ENCODE measurements around the gene MBOAT1. TPM values are rescaled to one million over a fixed set of nuclear protein-coding genes. Genes with fewer than 3 reads are reported as not detected.

The MBOAT1 gene
- total RNA-seq, 2 experiments from 2014 or later, result 10.8 to 11.6 TPM

DNA sequence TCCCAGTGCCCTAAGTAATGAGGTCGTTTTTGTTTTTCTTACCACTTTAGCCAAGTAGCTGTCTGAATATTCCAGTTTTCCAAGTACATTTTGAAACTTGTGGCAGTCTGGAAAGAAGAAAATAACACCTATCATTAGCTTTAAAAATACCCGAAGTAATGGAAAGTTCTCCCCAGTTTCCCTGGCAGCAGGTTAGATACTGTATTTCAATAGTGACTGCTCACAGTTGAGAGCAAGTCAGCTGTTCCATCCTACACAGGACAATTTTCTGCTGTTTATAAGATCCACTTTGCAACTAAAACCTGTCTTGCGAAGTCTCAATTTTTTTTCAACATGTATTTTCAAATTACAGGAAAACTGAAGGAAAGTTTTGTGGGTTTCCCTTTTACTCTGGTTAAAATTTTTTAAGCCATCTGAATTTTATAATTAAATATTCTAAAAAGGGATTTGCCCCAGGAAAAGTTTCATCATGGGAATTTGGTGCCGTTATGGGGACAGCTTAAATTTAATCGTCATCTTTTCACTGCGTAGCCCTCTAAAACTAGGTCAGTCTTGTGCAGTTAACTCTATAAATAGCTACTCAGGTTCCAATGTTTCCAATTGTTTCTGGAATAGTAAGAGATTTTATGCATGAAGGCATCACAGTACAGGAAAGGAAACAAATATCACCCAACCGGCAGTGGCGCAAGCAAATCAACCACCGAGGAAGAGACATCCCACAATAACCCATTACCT is 96.9 kb downstream of the MBOAT1 start:
- ChIA-PET POLR2A (no interaction called here), CTCF (interaction anchor here (0.6 to 1.1 kb wide), 3 partner anchors 11 to 64 kb away, joined by 3 read pairs; no protein-coding TSS in a partner anchor)

DNA sequence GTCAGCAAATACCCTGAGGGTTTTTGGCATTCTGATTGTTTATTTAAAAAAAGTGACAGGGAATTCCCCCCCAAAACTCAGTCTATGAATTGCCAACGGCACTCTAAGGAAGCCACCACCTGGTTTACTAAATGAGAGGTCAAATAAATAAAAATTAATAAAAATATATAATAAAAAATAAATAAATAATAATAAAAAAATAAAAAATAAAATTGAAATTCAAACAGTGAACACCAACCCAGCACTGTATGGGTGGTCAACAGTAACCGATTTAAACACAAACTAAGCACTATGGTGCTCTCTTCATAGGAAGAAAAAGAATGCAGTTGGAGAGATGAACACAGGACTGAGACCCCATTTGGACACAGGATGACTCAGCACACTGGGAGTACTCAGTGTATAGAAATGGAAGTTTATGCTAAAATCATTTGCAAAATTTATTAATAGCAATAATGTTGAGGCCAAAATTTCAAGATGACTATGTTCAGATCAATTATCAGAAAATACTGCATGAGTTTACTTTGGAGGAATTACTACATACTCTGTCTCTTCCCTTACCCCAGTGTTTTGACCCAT is 98.5 kb downstream of the MBOAT1 start:
- ChIA-PET CTCF (no interaction called here), POLR2A (no interaction called here)

DNA sequence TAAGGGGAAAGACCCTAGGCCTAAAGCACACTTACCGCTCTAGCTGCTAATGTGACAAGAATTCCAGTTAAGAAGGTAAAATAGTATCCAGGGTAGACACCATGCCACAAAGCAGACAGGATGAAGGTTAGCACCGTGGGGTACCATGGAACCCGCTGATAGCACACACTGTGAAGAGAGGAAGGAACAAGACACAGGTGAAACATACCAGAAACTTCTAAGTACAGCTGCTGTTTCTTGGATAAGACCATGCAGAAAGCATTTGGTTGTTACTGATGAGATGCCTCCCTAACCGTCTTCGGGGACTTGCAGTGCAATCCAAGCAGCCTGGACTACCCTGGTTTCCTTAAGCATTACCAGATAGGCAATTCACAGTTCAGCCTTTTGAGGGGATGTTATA is 99.4 kb downstream of the MBOAT1 start:
- ChIA-PET CTCF (interaction anchor here (0.8 to 1.0 kb wide), 2 partner anchors 13 to 1571 kb away, joined by 3 read pairs; no protein-coding TSS in a partner anchor), POLR2A (no interaction called here)

DNA sequence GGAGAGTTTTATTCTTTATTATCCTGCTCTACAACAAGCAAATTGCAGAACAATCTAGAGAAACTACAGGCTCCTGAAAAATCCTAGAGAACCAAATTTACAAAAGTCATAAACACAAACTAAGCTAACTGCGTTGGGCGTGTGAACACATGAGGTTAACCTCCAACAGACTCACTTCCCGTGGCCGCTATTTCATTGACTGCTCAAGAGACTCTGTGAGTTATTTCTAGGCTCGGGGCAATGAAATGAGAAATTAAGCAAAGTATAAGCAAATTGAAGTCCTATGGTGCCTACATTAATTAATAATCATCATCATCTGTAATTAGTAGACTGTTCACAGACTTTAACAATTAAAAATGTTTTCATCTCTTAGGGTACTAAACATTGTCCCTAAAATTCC is 100.0 kb downstream of the MBOAT1 start:
- POLR2A ChIA-PET, result no interaction called here
- CTCF ChIA-PET, result interaction anchor here (0.8 to 1.0 kb wide), 2 partner anchors 14 to 1571 kb away, joined by 3 read pairs; no protein-coding TSS in a partner anchor

DNA sequence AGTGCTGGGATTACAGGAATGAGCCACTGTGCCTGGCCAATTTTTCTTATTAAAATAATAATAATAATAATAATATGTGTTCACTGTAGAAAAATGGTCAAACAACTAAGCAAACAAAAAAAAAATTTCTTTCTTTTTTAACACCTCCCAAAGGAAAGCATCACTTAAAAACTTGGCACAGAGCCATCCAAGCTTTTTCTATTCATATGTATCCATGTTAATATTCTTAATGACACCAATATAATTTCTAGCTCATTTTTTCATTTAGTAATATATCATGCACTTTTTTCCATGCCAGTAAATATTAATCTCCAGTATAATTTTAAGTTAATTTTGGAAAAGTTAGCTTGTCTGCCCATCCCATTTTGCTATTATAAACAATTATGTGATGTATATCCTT is 101.8 kb downstream of the MBOAT1 start:
- ChIA-PET CTCF (interaction anchor here (0.5 kb wide), 1 partner anchor 29 kb away, joined by 3 read pairs; no protein-coding TSS in a partner anchor), POLR2A (no interaction called here)

DNA sequence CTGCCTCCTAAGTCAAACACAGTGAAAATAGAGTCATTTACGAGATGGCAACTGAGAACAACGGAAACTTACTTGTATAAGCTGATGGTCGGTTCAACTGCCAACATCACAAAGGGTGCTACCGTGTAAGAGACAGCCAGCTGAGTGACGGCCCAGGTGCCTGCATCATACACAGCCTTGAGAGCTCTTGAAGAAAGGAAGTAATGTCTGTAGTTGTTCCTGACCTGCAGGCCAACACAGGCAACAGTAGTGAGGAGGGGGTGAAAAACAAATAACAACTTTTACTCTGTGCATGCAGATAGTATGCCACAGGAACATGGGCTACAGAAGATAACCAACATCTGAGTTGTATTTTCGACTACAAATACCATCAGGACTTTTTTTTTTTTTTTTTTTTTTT is 102.7 kb downstream of the MBOAT1 start:
- ChIA-PET POLR2A (no interaction called here), CTCF (no interaction called here)

DNA sequence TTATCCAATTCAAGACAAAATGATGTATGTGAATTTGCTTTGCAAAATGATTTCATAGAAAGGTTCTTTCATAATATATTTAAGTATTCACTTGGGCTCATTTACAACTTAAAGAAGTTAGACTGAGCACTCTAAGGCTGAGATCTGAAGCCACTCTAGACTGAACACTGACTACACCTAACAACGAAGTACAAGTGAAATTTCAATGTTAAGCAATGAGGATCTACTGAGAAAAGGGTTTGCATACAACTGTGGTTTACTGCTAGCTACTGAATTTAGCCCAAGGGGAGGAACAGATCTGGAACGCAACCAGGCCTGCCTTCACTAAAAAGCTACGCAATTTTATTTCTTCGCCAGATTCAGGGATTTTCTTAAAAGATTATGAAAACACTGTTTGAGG is 106.4 kb downstream of the MBOAT1 start:
- CTCF ChIA-PET, result no interaction called here
- POLR2A ChIA-PET, result no interaction called here

DNA sequence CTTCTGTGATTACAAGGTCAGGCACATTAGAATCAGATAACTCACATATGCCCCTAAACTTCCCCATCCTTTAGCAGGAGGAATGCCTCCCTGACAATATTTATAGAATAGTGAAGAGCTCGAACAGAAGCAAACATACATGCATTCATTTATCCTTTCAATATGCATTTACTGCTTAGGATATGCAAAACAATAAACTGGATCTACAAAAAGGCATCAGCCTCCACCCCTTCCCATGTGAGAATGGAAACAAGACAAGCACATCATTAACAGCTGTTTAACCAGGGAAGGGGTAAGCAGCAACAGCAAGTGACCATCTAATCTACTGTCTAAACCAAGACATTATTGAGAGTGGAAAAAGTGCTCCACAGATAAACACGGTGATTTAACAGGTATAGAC is 107.6 kb downstream of the MBOAT1 start:
- ChIA-PET CTCF (no interaction called here), POLR2A (no interaction called here)

DNA sequence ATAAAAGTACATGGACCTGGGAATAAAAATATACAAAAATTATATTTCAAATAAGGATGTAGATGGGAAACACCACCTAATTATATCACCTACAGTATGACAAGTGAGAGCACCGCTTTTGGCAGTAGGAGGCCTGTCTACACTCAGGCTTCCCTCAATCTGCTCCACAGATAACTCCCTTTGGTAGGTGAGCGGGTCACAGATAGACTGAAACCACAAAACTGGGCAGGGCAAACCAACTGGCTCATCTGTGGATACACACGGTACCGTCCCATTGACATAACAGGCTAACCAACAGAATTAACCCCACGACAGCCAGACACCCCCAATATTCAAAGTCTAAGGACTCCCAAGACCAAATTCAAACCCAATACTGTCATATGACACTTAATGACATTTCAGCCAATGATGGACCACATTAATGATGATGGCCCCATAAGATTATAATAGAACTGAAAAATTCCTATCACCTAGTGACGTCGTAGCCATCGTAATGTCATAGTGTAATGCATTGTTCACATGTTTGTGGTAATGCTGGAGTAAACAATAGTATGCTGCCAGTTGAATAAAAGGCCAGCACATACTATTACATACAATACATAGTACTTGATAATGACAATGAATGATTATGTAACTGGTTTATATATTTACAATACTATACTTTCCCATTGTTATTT is 109.7 kb downstream of the MBOAT1 start:
- POLR2A ChIA-PET, result no interaction called here
- CTCF ChIA-PET, result interaction anchor here (0.8 kb wide), 1 partner anchor 141 kb away, joined by 3 read pairs; no protein-coding TSS in a partner anchor

DNA sequence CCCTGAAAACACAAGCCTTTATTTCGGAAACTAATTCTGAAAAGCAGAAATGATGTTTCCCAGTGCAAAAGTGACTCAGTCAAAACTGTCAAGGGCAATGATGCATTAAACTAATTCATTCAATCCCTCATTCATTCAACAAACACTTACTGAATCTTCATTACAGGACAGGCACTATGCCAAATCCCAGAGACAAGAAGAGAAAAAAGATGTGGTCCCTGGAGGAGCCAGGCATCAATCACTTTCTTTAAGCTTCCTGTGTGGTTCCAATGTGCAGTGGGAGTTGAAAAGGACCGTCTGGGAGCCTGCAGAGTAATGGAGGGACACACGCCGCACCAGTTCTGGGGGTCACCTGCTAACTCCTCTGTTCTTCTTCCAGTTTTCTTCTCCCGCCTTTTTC is 113.1 kb downstream of the MBOAT1 start:
- ChIA-PET CTCF (no interaction called here), POLR2A (interaction anchor here (0.7 kb wide), 1 partner anchor 1881 kb away, joined by 4 read pairs; no protein-coding TSS in a partner anchor)

DNA sequence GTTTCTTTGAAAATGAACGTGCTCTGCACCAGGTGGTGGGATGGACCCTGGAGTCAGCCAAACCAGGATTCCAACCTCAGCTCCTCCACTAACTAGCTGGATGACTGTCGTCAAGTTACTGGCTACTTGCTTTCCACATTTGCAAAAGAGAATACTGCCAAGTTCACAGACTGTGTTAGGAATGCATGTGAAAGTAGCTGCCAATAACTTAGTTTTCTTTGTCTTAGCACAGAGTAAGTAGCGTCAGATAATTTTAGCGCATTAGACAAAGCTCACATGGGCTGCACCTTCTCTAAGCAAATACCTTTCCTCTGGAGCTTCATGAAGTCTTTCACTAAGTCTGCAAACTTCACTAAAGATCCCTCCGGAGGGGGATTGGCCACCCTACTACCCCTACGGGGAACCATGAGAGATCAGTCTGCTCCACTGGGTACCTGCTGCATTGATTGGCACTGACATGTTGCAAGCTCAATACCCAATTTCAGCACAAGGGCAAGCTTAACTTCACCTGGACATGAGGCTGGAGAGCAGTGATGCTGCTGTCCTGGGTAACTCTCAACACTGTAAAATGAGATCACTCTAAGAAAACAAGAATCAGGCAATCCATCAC is 113.9 kb downstream of the MBOAT1 start:
- CTCF ChIA-PET, result interaction anchor here (1.6 kb wide), 1 partner anchor 28 kb away, joined by 6 read pairs; no protein-coding TSS in a partner anchor
- POLR2A ChIA-PET, result no interaction called here

DNA sequence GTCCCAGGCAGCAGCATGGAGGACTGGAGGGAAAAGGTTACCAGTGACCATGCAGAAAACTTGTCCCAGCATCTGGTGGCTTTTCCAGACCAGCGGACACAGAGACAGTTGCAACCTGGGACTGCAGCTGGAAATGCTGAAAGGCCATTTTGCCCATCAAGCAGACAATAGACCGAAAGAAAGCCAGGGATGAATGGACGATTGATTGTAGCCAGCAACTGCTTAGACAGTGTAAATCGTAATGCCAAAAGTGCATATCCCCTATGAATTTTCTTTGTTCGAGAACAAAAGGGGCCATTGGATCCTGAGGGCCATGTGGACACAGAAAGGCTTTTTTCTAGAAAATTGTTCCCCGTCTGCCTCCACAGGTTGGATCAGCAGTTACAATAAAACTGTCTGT is 115.7 kb downstream of the MBOAT1 start:
- POLR2A ChIA-PET, result no interaction called here
- CTCF ChIA-PET, result no interaction called here

DNA sequence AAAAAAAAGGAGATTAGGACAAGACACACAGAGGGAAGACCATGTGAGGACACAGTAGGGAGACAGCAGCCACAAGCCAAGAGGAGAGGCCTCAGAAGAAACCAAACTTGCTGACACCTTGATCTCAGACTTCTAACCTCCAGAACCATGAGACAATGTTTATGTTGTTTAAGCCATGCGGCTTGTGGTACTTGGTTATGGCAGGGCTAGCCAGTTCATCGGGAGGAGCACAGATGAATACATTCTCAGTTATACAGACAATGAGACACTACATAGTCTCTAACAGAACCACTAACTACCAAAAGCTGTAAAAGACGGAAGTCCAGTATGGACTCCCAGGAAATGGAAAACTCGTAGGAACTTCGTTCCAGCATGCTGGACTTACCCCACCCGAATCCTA is 116.8 kb downstream of the MBOAT1 start:
- POLR2A ChIA-PET, result no interaction called here
- CTCF ChIA-PET, result no interaction called here

DNA sequence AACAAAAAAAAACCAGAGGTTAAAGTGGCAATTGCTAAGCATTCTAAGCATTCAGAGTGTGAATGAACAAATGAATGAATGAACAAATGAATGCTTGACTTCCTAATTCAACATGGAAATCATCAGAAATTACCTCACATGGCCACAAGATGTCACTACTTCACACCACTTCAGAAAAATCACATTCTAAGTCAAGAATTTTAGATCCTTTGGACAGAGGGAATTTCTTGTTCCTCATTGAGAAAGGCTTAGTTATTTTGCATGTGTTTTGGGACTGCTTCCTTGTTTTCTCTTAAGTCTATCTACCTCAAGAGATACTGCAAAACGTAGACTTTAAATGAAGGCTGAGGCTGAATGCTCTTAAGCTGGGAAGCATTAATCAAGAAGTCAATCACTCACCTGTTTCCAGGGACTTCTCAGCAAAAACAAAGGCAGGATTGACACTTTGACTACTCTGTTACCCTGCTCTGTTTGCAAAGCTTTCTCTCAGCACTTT is 120.2 kb downstream of the MBOAT1 start:
- ChIA-PET CTCF (interaction anchor here (1.6 kb wide), 1 partner anchor 35 kb away, joined by 5 read pairs; no protein-coding TSS in a partner anchor), POLR2A (no interaction called here)

DNA sequence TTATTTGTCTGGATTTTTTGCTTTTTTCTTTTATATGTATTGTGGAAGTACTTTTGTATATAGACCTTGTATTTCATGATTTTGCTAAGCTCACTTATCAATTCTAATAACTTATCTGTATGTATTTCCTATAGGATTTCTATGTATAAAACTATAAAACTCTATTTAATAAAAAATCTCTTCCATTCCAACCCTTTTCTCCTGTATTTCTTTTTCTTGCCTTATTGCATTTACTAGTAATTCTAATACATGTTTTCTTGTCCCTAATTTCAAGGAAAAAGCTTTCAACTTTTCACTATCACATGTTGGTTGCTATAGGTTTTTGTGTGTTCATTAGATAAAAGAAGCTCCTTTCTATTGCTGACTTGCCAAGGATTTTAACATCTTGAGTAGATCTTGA is 125.3 kb downstream of the MBOAT1 start:
- ChIA-PET CTCF (no interaction called here), POLR2A (no interaction called here)

DNA sequence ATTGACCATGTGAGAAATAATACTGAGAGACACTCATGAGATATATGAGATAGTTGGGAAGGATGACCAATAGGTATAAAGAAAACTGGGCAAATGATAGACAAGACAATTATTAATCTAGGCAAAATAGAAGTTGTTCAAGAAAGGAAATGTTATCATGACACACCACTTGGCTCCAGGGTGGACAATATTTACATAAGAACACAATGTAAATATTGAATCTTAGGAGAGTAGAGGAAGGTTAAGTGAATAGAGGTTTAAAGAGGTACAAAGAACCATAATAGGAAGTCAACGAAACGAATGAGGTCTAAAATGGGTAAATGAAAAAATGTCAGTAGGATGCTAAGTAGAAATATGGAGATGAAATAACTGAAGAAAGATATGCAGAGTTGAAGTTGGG is 126.5 kb downstream of the MBOAT1 start:
- CTCF ChIA-PET, result no interaction called here
- POLR2A ChIA-PET, result no interaction called here

DNA sequence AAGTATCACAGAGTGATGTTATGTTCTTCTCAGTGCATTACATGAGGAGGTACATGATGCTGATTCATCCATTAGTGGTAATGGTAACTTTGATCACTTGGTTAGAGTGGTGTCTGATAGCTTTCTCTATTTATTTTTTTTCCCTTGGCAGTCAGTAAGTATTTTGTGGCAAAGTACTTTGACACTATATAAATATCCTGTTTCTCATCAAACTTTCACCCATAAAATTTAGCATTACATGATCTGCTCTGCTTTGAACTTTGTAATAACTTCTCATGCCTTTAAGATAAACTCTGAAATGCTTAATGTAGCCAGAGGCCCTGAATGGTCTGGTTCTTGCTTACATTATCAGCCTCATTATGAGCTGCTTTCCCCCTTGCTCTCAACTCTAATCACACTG is 127.9 kb downstream of the MBOAT1 start:
- CTCF ChIA-PET, result no interaction called here
- POLR2A ChIA-PET, result no interaction called here

DNA sequence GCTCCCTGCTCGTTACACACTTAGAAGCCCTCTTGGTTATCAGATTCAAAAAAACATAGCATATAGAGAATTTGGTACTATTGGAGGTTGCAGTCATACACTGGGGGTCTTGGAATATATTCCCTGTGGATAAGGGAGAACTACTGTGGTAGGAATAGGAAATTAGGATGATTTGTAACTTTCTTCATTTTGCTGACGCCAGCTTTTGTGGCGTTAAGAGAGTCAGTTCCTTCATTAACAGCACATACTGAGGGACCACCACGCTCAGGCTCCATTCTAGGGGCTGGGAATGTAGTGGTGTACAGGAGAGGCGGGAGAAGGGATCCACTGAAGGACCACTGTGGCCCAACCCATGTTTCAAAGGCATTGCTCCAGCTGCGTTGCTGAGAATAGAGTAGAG is 140.3 kb downstream of the MBOAT1 start:
- ChIA-PET POLR2A (no interaction called here), CTCF (no interaction called here)

DNA sequence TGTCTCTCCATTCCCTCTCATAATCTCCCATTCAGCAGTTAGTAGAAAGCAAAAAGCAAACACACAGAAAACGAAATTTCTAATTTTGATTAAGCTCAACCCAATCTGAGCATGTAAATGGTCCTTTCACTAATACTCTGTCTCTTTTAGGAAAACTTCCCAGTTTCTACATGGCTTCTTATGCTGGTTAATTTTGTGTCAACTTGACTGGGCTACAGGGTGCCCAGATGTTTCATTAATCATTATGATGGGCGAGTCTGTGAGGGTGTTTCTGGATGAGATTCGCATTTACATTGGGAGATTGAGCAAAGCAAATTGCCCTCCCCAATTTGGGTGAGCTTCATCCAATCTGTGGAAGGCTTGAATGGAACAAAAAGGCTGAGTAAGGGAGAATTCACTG is 142.2 kb downstream of the MBOAT1 start:
- CTCF ChIA-PET, result no interaction called here
- POLR2A ChIA-PET, result no interaction called here

DNA sequence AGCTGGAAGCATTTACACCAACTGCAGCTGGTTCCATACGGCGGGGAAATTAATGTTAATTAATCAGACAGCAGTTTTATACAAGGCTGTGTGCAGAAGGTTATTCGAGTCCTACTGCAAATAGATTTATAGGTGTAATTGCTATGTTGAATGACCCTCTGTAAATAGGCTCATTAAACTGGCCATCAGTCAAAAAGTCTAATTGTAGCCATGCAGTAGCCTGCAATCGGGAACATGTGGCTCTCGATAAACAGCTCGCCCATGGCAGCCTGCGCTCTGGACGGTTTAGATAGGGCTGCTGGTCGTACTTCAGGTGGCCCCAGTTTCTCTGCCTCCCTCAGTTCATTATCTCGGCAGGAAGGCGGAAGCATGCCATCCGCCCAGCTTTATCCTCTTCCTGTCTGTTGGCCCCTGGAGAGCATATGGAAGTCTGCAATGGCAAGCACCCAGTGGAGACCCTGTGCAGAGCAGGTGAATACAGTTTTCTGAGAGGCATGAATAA is 143.2 kb downstream of the MBOAT1 start:
- ChIA-PET CTCF (no interaction called here), POLR2A (no interaction called here)
